Measurements from ENCODE around the gene TEX19.
"Not testable (repeated sequence)": the region's sequence is repeated elsewhere in the genome, so short reads cannot be mapped to it uniquely, and the experiment has no call there.

Gene TEX19

DNA sequence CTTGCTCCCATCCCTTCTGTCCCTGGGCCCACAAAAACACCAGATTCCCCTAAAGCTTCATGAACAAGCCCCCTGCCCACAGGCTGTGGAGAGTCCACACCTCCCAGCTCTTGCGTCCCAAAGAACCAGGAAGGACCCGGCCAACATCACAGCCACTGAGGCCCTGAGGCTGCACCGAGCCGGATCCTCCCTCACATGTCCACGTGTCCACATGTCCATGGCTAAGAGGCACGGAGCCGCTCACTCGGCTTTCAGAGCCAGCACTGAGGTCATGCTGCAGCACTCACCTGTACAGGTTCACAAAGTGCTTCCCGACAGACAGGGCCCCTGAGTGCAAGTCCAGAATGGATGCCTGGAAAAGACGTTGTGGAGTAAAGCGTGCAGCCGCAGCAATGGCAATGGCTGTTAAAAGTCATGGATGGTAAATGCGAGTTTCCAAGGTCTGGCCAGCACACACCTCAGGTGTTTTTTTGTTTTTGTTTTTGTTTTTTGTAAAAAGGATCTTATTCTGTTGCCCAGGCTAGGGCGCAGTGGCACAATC is 47.2 kb downstream of the TEX19 start:
- Histone ChIP-seq H3K4me3 (no peak overlapping the region), H3K27ac (no peak overlapping the region)
- no peak for DNase-seq (ENCODE audit: low spot score)
- TF ChIP-seq, protein P1, sequence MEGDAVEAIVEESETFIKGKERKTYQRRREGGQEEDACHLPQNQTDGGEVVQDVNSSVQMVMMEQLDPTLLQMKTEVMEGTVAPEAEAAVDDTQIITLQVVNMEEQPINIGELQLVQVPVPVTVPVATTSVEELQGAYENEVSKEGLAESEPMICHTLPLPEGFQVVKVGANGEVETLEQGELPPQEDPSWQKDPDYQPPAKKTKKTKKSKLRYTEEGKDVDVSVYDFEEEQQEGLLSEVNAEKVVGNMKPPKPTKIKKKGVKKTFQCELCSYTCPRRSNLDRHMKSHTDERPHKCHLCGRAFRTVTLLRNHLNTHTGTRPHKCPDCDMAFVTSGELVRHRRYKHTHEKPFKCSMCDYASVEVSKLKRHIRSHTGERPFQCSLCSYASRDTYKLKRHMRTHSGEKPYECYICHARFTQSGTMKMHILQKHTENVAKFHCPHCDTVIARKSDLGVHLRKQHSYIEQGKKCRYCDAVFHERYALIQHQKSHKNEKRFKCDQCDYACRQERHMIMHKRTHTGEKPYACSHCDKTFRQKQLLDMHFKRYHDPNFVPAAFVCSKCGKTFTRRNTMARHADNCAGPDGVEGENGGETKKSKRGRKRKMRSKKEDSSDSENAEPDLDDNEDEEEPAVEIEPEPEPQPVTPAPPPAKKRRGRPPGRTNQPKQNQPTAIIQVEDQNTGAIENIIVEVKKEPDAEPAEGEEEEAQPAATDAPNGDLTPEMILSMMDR (IDR thresholded peaks at IDR 0.05) = no peak

DNA sequence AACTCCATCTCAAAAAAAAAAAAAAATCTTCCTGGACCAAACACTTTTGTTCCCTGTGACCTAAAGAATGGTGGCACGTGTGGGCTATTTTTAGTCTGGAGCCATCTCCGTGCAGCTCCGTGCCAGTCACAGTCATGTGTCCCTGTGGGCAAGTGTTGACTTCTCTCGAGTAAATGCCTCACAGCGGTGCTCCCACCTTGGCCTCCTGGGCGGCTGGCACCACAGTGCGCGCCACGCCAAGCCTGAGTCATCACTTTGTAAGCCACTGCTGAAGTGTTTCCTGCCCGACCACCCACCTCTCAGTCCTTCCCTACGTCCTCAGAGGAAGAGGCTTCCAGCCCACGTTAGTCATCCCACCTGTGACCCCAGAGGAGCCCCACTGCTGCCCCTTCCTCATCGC is 48.2 kb downstream of the TEX19 start:
- no peak for DNase-seq (ENCODE audit: low spot score)
- TF ChIP-seq, protein P1 (IDR thresholded peaks at IDR 0.05) = no peak
- no peak overlapping the region for H3K27ac ChIP-seq
- H3K4me3 ChIP-seq = no peak overlapping the region

DNA sequence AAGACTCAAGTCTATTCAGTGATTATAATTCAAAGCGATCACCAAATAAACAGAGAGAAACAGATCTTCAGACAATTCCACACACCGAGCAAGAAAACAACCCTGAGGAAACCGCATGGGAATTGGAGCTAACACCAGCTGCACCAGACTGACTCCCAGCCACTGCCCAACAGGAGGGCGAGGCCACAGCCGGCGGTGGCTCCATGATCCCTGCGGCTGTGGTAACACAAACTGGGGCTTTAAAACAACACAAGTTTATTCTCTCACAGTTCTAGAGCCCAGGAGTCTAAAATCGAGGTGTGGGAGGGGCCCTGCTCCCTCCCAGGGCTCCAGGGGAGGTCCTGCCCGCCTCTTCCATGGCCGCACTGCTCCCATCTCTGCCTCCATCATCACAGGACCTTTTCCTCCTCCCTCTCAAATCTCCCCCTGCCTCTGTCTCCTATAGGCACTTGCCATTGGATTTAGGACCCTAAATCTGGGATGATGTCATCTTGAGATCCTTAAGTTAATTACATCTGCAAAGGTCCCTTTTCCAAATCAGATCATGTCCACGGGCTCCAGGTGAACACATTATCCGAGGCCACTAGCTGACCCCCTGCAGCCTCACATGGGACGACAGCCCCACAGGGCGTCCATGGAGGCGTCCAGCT is 49.4 kb downstream of the TEX19 start:
- DNase-seq (ENCODE audit: low spot score) = no peak
- no peak overlapping the region for H3K27ac ChIP-seq
- TF ChIP-seq, protein P1 (IDR thresholded peaks at IDR 0.05) = no peak
- no peak overlapping the region for H3K4me3 ChIP-seq

DNA sequence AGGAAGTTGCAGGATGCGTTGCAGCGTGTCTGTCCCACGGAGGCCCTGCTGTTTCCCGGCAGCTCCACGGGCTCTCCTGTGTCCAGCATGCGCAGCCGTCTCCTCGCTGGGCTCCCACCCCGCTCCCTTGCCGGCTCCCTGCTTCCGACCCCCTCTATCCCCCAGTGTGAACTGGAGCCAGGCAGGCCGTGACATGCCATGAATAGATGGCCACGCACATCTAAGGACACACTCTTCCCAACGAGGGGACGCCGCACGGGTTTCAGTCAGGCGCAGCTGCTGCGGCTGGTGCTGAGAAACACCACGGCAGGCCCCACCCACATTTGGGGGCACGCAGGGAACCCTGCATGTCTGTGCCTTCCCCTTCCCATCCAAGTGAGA is 49.9 kb downstream of the TEX19 start:
- DNase-seq (ENCODE audit: low spot score) = no peak
- TF ChIP-seq, protein P1 (IDR thresholded peaks at IDR 0.05) = no peak
- no peak overlapping the region for H3K4me3 ChIP-seq
- H3K27ac ChIP-seq = no peak overlapping the region

DNA sequence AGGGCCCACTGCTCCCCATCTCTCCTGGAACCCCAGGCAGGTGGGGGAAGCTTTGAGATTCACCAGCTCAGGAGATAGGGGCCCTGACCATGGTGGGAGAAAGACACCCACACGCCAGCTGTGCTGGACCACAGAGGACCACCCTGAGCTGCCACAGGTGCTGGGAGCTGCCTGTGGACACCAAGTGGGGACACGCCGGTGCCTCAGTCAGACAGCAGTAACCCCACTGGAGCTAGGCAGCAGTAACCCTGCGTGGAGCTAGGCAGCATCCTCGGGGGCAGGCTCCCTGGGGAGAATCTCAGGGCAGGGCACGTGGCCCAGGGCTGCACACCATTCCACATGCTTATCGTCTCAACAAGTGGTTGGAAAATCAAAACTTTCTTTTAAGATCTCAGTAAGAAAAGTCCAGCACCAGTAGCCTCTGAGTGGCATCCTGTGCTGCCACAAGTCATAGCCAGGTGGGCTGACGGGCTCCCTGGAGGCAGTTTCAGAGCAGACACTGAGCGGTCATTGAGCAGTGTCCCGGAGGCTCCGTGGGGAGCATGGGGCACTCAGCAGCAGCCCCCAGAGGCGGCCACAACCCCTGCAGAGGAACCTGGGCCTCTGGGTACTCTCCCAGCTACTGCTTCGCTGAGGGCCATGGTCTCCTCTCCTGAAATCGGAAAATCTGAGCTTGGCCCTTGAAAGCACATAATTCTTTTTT is 51.1 kb downstream of the TEX19 start:
- no peak overlapping the region for H3K4me3 ChIP-seq

DNA sequence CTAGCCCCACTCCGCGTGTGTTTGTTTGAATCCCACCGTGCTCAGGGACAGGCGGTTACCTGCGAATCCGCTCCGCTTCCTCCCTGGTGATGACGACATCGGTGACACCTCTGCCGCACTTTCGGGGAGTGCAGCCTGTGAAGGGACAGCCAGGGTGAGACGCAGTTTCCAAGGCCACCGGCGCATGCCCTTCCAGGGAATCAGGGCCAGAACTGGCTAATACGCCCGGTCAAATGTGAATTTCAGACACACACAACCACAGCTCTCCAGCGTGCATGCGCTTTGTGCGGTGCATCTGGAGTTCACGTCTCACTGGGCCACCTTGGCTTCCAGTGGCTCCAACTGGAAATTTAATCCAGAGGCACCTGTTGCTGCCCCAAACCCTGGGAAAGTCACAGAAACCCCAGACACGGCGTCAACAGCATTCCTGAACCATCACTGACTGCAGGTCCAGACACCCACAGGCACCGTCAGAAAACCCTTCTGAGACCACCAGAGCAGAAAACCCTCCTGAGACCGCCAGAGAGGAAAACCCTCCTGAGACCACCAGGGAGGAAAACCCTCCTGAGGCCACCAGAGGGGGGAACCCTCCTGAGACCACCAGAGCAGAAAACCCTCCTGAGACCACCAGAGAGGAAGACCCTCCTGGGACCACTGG is 52.5 kb downstream of the TEX19 start:
- Histone ChIP-seq H3K4me3 (no peak overlapping the region), H3K27ac (no peak overlapping the region)
- DNase-seq (ENCODE audit: low spot score) = no peak
- TF ChIP-seq, protein P1 (IDR thresholded peaks at IDR 0.05) = no peak

More for the DNA sequence above, 51.1 kb downstream of the TEX19 start:
- no peak overlapping the region for H3K27ac ChIP-seq
- TF ChIP-seq, protein P1 (IDR thresholded peaks at IDR 0.05) = no peak
- DNase-seq (ENCODE audit: low spot score) = no peak

DNA sequence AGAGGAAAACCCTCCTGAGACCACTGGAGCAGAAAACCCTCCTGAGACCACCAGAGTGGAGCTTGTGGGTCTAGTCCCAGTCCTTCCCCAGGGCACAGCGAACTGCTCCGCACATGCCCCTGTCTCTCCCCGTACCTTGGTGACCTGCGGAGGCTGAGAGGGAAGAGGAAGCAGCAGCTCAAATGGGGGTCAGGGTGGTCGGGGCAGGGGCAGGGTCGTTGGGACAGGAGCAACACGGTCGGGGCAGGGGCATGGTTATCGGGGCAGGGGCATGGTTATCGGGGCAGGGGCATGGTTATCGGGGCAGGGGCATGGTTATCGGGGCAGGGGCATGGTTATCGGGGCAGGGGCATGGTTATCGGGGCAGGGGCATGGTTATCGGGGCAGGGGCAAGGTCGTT is 53.0 kb downstream of the TEX19 start:
- not testable (repeated sequence) for DNase-seq (ENCODE audit: low spot score); H3K27ac ChIP-seq; H3K4me3 ChIP-seq
